CD14-positive monocyte (primary cell): ENCODE measurements around the gene RNF135. TPM values are rescaled to one million over a fixed set of nuclear protein-coding genes. Genes with fewer than 3 reads are reported as not detected.
A peak's percentile ranks its signal among the peaks of the same experiment; 100 is the strongest.

Source experiments
- DNase-seq, 3 donors: peaks; one replicate each; pipeline ENCODE4 v3.0.0-alpha.2; 2011 to 2022
- H2AFZ ChIP-seq: 2 replicates; pipeline ENCODE4 v1.6.0; 2012; ENCODE audit warnings: mild to moderate bottlenecking, low read depth, low read length, inconsistent platforms; ENCODE audit not compliant: insufficient read depth, poor library complexity, severe bottlenecking
- H3K27ac ChIP-seq, 2 donors: 1 replicate in 1 of 2; 2 replicates in 1 of 2; pipeline ENCODE4 v1.5.1; 2012 to 2013; ENCODE audit warnings: low read length in 2 of 2, control low read depth in 1 of 2, inconsistent platforms in 1 of 2, low read depth in 1 of 2, mild to moderate bottlenecking in 1 of 2
- H3K27me3 ChIP-seq, 2 donors: one replicate each; pipeline versions ENCODE4 v1.6.0 to v1.6.1; 2011 to 2013; ENCODE audit warnings: low read length in 2 of 2; ENCODE audit not compliant: control insufficient read depth in 2 of 2, insufficient read depth in 2 of 2
- H3K36me3 ChIP-seq, 2 donors: replicated peaks in 1 of 2; 1 replicate in 1 of 2; 2 replicates in 1 of 2; pipeline versions ENCODE4 v1.5.1 to v1.6.1; 2012 to 2013; ENCODE audit warnings: low read length in 2 of 2, control low read depth in 1 of 2, inconsistent platforms in 1 of 2, mild to moderate bottlenecking in 1 of 2; ENCODE audit not compliant: insufficient read depth in 2 of 2, control insufficient read depth in 1 of 2
- H3K4me1 ChIP-seq, 2 donors: 1 replicate in 1 of 2; 2 replicates in 1 of 2; pipeline versions ENCODE4 v1.5.1 to v1.6.1; 2012 to 2013; ENCODE audit warnings: low read length in 2 of 2, control low read depth in 1 of 2, inconsistent platforms in 1 of 2, mild to moderate bottlenecking in 1 of 2, moderate library complexity in 1 of 2; ENCODE audit not compliant: insufficient read depth in 2 of 2, control insufficient read depth in 1 of 2
- H3K4me2 ChIP-seq: replicated peaks from 2 replicates; pipeline ENCODE3; 2012; ENCODE audit warnings: low read length, moderate library complexity, mild to moderate bottlenecking; ENCODE audit not compliant: poor library complexity, severe bottlenecking; ENCODE audit errors: extremely low read depth
- H3K4me3 ChIP-seq, 3 experiments: fragments of 200-600 bp in 1 of 3; sonication (generic) in 1 of 3; replicated peaks in 1 of 3; 1 replicate in 2 of 3; 2 replicates in 1 of 3; pipeline ENCODE4 v1.5.1; 2011 to 2013; ENCODE audit warnings: low read length in 3 of 3, mild to moderate bottlenecking in 3 of 3, control low read depth in 2 of 3, low read depth in 2 of 3, inconsistent platforms in 1 of 3, moderate library complexity in 1 of 3
- H3K79me2 ChIP-seq: 2 replicates; pipeline ENCODE4 v1.6.0; 2012; ENCODE audit warnings: mild to moderate bottlenecking, control low read depth, inconsistent platforms, low read length, moderate library complexity; ENCODE audit not compliant: insufficient read depth
- H3K9ac ChIP-seq: 2 replicates; pipeline ENCODE4 v1.6.0; 2017; ENCODE audit warnings: low read length, mild to moderate bottlenecking; ENCODE audit not compliant: insufficient read depth, poor library complexity, severe bottlenecking
- H3K9me3 ChIP-seq, 2 donors: replicated peaks in 1 of 2; 1 replicate in 1 of 2; 2 replicates in 1 of 2; pipeline versions ENCODE4 v1.5.1 to v1.6.1; 2012 to 2013; ENCODE audit warnings: low read length in 2 of 2, control low read depth in 1 of 2; ENCODE audit not compliant: control insufficient read depth in 1 of 2, insufficient read depth in 1 of 2
- H4K20me1 ChIP-seq: 2 replicates; pipeline ENCODE4 v1.6.0; 2012; ENCODE audit warnings: mild to moderate bottlenecking, low read length, control low read depth, moderate library complexity; ENCODE audit not compliant: insufficient read depth
- H3K27ac Mint-ChIP-seq, 7 donors: one replicate each; pipeline ENCODE4 v1.8.0; 2020; ENCODE audit warnings: mild to moderate bottlenecking in 7 of 7, mixed read lengths in 7 of 7, moderate library complexity in 6 of 7, inconsistent platforms in 2 of 7
- H3K27me3 Mint-ChIP-seq, 3 donors: one replicate each; pipeline ENCODE4 v1.8.0; 2021 to 2022; ENCODE audit warnings: low read depth in 3 of 3, mild to moderate bottlenecking in 3 of 3, mixed read lengths in 3 of 3, moderate library complexity in 3 of 3, inconsistent platforms in 1 of 3
- H3K36me3 Mint-ChIP-seq, 2 donors: one replicate each; pipeline ENCODE4 v1.8.0; 2020; ENCODE audit warnings: mixed read lengths in 2 of 2, inconsistent platforms in 1 of 2, mild to moderate bottlenecking in 1 of 2
- H3K4me1 Mint-ChIP-seq: one replicate; pipeline ENCODE4 v1.8.0; 2020; ENCODE audit warnings: mild to moderate bottlenecking, mixed read lengths
- H3K4me3 Mint-ChIP-seq, 2 donors: one replicate each; pipeline ENCODE4 v1.8.0; 2020; ENCODE audit warnings: mild to moderate bottlenecking in 2 of 2, mixed read lengths in 2 of 2, moderate library complexity in 1 of 2
- H3K9me3 Mint-ChIP-seq, 7 donors: one replicate each; pipeline ENCODE4 v1.8.0; 2020 to 2022; ENCODE audit warnings: mixed read lengths in 7 of 7, mild to moderate bottlenecking in 6 of 7, moderate library complexity in 6 of 7, inconsistent platforms in 2 of 7
- WGBS: methylation state at CpG from one replicate; pipeline ENCODE4 v1.1.5; 2013; ENCODE audit warnings: missing lambda C conversion rate; ENCODE audit not compliant: insufficient coverage; 5-methylcytosine and 5-hydroxymethylcytosine counted together
- intact Hi-C, 2 donors: fragments of 100-400 bp; cut with micrococcal nuclease; formaldehyde crosslinking; loops; one replicate each; pipeline versions ENCODE4 v1.15.0 to v1.15.1; 2023
- polyA plus RNA-seq, 3 donors: library from polyadenylated mRNA; depleted of rRNA in 1 of 3; unstranded in 2 of 3; stranded (reverse) in 1 of 3; fragments of 300-500 nt in 2 of 3; fragments of >200 nt in 1 of 3; fragmentation: Illumina TruSeq in 2 of 3; gene quantifications; 1 replicate in 2 of 3; 2 replicates in 1 of 3; pipeline ENCODE4 v1.2.3, GENCODE V29; 2012 to 2021
- TF ChIP-seq, protein P1 (sequence below): fragments of 200-600 bp; IDR thresholded peaks from one replicate; pipeline ENCODE4 v1.8.0; 2022; ENCODE audit warnings: antibody characterized with exemption, mild to moderate bottlenecking

The RNF135 gene
- polyA plus RNA-seq, 3 donors, result 51.4 to 74.8 (median 66.6) TPM

DNA sequence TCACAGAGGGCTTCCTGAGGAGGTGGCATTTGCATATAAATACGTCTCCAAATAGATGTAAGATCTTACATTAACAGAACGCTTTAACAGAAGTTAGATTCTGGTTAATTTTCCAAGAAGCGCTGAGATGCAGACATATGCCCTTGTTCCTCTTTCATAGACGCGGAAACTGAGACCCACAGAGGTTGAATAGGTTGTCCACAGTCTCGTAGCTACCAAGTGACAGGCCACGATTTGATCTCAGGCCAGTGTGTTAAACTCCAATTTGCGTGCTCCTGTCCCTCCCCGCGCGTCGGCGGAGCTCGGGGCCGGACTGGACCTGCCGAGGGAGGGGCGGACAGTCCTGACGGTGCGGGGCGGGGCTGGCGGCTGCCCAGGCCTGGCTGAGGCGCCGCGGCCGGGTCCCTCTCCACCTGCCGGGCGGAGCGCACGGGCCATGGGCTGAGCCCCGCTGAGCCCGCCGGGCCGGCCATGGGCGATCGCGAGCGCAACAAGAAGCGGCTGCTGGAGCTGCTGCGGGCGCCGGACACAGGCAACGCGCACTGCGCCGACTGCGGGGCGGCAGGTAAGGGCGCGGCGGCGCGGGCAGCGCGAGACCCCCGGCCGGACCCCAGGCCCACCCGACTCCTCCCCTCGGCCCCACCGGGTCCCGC, 49.2 kb upstream of the RNF135 start, which contains the start of gene ADAP2:
Gene ADAP2, plus strand, starts transcription at position 402 of the 653 bp plus-strand sequence. Its CDS starts 70 bp downstream, at position 472.
- H3K27ac ChIP-seq, result peak within 1 kb of the TSS in 1 of 2 donors; percentile 72
- peak within 1 kb of the TSS; percentile 59 to 90 (median 83) for H3K4me3 ChIP-seq
- peak within 1 kb of the TSS; percentile 96 for H3K4me2 ChIP-seq
- Mint-ChIP-seq H3K4me3 (peak within 1 kb of the TSS; percentile 94 to 95), H3K4me1 (peaks cover 39% of the 10 kb centered on the region), H3K36me3 (peaks cover 23 to 41% of the 10 kb centered on the region in 2 donors), H3K27ac (peak within 1 kb of the TSS; percentile 72 to 92 (median 86)), H3K27me3 (peaks cover 16 to 23% (median 16%) of the 10 kb centered on the region in 3 donors), H3K9me3 (no peaks in the 10 kb centered on the region)
- intact Hi-C loops, result loop anchor here (5.0 to 10.0 kb wide), 2 partner anchors 51 to 53 kb away; partner anchors contain the start of gene RNF135 (in 2 of the 2)
- DNase-seq, result peak; percentile 56 to 63 (median 61)
- H2AFZ ChIP-seq, result peak within 1 kb of the TSS; percentile 87
- under 1% methylated on average over 58 of the region's 60 CpGs for WGBS
- H3K36me3 ChIP-seq, result peaks cover 16 to 26% of the 10 kb centered on the region in 2 donors
- H3K9me3 ChIP-seq, result no peaks in the 10 kb centered on the region
- H3K27me3 ChIP-seq, result no peaks in the 10 kb centered on the region
- TF ChIP-seq, protein P1, sequence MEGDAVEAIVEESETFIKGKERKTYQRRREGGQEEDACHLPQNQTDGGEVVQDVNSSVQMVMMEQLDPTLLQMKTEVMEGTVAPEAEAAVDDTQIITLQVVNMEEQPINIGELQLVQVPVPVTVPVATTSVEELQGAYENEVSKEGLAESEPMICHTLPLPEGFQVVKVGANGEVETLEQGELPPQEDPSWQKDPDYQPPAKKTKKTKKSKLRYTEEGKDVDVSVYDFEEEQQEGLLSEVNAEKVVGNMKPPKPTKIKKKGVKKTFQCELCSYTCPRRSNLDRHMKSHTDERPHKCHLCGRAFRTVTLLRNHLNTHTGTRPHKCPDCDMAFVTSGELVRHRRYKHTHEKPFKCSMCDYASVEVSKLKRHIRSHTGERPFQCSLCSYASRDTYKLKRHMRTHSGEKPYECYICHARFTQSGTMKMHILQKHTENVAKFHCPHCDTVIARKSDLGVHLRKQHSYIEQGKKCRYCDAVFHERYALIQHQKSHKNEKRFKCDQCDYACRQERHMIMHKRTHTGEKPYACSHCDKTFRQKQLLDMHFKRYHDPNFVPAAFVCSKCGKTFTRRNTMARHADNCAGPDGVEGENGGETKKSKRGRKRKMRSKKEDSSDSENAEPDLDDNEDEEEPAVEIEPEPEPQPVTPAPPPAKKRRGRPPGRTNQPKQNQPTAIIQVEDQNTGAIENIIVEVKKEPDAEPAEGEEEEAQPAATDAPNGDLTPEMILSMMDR, result no peak
- peaks cover 17% of the 10 kb centered on the region for H3K79me2 ChIP-seq
- H3K9ac ChIP-seq, result peak within 1 kb of the TSS; percentile 75
- H4K20me1 ChIP-seq, result peaks cover 28% of the 10 kb centered on the region
- H3K4me1 ChIP-seq, result peaks cover 23 to 46% of the 10 kb centered on the region in 2 donors

GRCh38 chr17:30922235-30923030, 48.4 kb upstream of the RNF135 start:
- no peaks in the 10 kb centered on the region for H3K9me3 Mint-ChIP-seq
- peaks cover 25 to 50% of the 10 kb centered on the region in 2 donors for H3K4me1 ChIP-seq
- WGBS, result 3% methylated on average over 63 of the region's 66 CpGs
- H3K4me1 Mint-ChIP-seq, result peaks cover 41% of the 10 kb centered on the region
- peaks cover 33% of the 10 kb centered on the region for H4K20me1 ChIP-seq
- H3K79me2 ChIP-seq, result peaks cover 17% of the 10 kb centered on the region
- peaks cover 15 to 23% (median 16%) of the 10 kb centered on the region in 3 donors for H3K27me3 Mint-ChIP-seq
- H3K4me3 ChIP-seq, result peak overlapping the region; percentile 59 to 90 (median 83)
- H3K27ac ChIP-seq, result peak overlapping the region in 1 of 2 donors; percentile 72
- H3K9ac ChIP-seq, result peak overlapping the region; percentile 75
- H3K4me3 Mint-ChIP-seq, result peak overlapping the region; percentile 94 to 95
- DNase-seq, result peak in 1 of 3 donors; percentile 16
- TF ChIP-seq, protein P1, result no peak
- peak overlapping the region; percentile 43 to 86 (median 71) for H3K27ac Mint-ChIP-seq
- no peaks in the 10 kb centered on the region for H3K27me3 ChIP-seq
- intact Hi-C loops, result loop anchor here (5.0 to 10.0 kb wide), 2 partner anchors 50 to 52 kb away; partner anchors contain the start of gene RNF135 (in 2 of the 2)
- peak overlapping the region; percentile 87 for H2AFZ ChIP-seq
- H3K36me3 ChIP-seq, result peaks cover 21 to 34% of the 10 kb centered on the region in 2 donors
- peaks cover 29 to 48% of the 10 kb centered on the region in 2 donors for H3K36me3 Mint-ChIP-seq
- H3K4me2 ChIP-seq, result peak overlapping the region; percentile 96
- no peaks in the 10 kb centered on the region for H3K9me3 ChIP-seq
